ENCODE measurements around the gene ZBTB42.

Gene ZBTB42

DNA sequence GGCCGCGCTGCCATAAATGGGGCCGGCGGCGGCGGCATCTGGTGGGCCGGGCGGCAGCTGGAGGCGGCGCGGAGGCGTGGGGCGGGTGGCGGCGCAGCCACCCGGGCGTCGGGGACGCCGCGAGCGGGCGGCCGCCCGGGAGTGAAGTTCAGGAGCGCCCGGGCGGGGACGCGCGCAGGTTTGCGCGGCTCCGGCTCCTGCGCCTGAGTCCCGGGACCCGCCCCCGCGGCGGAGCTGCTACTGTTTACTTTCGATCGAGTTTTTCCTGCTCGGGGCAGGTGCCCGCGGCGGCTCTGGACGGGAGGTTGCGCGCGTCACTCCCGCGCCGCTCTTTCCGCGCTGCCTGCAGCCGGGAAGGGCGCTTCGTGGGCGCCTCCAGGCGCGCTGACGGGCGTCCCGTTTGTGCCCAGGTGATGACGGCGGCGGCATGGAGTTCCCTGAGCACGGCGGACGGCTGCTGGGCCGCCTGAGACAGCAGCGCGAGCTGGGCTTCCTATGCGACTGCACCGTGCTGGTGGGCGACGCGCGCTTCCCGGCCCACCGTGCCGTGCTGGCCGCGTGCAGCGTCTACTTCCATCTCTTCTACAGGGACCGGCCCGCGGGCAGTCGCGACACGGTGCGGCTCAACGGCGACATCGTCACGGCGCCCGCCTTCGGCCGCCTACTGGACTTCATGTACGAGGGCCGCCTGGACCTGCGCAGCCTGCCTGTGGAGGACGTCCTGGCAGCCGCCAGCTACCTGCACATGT, at the start of gene ZBTB42:
ZBTB42 (plus strand) TSS at position 331 of the 749 bp plus-strand sequence; CDS start at position 428, 97 bp downstream.
- DNase-seq: no peak

- DNase-seq: no peak
These were observed 49.1 kb upstream of the ZBTB42 start for GRCh38 chr14:104751539-104752422.

DNA sequence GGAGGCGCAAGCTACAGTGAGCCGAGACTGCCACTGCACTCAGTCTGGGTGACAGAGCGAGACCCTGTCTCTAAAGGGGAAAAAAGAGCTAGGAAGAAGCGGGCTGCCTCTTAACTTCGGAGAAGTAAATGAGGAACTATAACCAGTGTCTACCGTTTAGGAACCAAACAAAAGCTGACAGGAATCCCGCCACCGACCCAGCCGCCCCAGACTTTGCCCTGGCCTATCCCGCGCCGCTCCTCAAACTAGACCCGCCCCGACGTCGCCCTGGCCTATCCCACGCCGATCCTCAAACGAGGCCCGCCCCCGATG, 48.5 kb upstream of the ZBTB42 start:
- DNase-seq: peak; percentile 99

- peak; percentile 99 for DNase-seq
These were observed 48.0 kb upstream of the ZBTB42 start, which contains the start of gene SIVA1 for GRCh38 chr14:104752735-104753527. Gene SIVA1 (plus strand): TSS chr14:104753147. CDS start chr14:104753202, 55 bp downstream.

DNA sequence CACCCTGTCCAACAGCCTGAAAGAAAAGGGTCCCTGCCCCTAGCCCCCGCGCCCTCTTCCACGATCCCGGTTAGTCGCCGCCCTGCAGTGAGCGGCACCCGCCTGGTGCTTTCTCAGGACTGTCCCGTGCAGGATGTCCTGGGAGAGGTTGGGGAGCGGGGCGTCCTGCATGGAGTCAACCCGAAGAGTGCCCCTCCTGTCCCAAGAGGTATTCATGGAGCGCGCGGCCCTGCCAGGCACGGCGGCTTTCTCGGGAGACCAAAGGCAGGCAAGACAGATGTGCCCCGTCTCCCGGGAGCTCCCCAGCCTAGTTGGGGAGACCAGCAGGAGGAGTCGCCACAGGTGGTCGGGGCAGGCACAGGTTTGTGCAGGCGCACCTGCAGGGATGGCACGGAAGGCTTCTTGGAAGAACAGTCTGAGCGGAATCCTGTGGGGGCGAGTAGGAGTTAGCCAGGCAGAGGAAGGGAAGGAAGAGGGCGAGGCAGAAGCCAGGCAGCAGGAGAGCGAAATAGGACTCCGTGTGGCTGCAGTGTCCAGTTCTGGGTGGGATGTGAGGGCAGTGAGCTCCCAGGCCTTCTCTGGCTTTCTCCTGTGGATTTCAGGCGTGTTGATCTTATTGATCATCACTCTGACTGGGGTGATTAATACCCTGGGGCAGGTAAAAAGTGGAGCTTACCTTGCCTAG, 47.2 kb upstream of the ZBTB42 start:
- DNase-seq: no peak

GRCh38 chr14:104754213-104754851, 46.6 kb upstream of the ZBTB42 start:
- DNase-seq: no peak

DNA sequence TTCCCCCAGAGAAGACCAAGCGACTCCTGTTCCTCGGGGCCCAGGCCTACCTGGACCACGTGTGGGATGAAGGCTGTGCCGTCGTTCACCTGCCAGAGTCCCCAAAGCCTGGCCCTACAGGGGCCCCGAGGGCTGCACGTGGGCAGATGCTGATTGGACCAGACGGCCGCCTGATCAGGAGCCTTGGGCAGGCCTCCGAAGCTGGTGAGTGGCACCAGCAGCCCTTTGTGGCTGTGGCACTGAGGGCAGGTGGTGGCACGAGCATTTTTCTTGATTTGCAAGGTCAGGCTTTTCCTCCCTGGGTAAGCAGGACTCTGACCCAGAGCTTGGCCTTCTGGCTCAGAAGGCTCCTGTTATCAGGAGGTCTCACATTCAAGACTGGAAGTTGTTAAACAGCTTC, 45.3 kb upstream of the ZBTB42 start:
- no peak for DNase-seq

GRCh38 chr14:104756477-104757237, 44.2 kb upstream of the ZBTB42 start:
- DNase-seq: no peak

- DNase-seq: no peak
These were observed 43.7 kb upstream of the ZBTB42 start for GRCh38 chr14:104757238-104757585.

DNA sequence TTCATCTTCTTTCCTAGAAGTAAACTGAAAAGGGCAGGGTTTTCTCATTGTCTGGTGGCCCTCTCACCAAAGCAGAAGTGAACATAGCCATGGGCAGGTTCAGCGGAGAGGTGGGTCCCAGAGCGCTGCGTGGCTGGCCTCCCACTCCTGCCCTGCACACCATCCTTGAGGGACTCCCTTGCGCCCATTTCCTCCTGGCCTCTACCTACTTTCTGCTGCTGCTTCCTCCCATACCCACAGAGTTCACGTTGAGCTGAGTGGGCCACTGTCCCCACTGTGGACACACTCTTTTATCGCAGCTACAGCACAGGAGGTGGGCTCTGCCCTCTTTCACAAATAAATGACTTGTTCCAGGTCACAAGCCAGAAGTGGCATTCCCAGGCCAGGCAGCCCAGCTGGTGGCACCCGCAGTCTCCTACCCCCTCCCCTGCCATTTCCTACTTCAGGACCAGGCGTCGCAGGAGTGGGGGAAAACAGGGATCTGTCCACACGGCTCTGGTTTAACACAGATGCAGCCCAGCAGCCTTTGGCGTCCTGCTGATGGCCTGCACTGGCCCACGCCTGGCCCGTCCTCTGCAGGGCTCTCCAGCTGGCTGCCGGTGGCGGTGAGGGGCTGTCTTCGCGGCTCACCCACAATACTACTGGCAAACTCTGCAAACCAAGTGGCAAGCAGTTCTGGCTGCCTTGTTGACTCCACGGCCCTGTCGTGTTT, 43.1 kb upstream of the ZBTB42 start:
- DNase-seq: no peak

GRCh38 chr14:104758981-104759969, 41.6 kb upstream of the ZBTB42 start:
- no peak for DNase-seq

- no peak for DNase-seq
These were observed 35.4 kb upstream of the ZBTB42 start for GRCh38 chr14:104765517-104765916.

DNA sequence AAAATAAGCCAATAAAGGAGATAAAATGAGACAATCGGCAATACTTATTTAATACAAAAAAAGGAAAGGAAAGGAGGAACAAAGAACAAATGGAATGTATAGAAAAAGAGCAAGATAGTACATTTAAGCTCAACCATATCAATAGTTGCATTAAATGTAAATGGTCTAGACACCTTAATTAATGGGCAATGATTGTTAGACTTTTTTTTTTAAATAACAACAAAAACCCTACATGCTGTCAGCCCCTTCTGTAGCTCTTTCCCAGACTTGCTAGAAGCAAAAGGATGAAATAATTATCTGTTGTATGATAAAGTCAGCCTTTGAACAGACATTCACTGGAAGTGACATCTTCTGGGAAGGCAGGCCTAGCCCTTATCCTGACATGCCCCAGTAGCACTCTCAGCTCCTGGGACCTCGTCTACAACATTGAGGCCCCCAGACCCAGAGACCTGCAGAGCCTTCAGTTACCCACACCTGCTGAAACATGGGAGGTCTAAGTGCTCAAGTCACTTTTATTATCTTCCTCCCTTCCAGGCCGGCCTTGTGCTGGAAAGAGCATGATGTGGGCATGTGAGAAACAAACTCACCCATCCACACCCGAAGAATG, 34.5 kb upstream of the ZBTB42 start:
- no peak for DNase-seq

DNA sequence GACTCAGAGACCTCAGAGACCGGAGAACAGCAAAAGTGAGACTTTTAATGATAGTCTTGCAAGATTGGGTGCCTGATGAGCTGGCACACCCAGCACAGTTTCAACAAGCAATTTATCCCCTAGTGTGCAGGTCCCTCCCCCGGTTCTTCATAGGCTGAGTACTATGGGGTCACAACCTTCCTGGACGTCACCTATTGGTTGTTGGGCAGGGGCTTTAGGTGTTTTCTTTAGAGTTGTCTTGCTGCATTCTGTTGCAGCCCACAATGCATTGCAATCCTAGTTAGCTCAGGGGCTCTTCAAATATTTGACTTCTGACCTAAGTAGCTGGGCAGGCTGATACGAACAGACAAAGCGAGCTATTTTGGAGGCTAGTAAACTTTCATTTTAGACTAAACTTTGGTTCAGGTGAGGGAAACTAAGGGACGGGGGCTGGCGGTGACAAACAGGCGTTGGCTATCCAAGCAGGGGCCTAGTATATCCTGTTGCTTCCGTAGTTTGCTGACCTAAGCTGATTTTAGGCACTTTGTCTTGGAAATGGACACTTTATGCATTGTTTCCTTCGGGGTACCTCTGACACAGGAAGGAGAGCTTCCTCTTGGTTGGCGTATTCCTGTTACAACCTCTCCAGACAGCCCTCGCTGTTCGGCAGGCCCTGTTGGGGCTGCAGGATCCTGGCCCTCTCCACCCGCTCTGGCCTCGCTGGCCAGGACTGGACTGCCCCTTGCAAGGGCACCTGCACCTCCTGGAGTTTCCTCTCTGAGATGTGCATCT, 33.9 kb upstream of the ZBTB42 start:
- DNase-seq: no peak

DNA sequence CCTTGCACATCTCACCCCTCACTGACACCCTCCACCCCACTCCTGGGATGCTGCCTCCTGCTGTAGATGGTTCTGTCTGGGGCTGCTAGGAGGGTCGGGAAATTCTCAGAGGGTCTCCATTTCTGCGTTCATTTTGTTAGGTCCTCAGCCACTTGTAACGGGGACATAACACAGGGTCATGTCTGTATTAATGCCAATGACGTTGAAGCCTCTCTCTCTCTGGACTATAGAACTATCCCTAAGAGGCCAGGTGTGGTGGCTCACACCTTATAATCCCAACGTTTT, 33.3 kb upstream of the ZBTB42 start:
- no peak for DNase-seq

- no peak for DNase-seq
These were observed 32.2 kb upstream of the ZBTB42 start for GRCh38 chr14:104768437-104769323.

GRCh38 chr14:104769324-104770071, 31.4 kb upstream of the ZBTB42 start:
- DNase-seq: no peak
